NCI-H1105 (cell line): Measurements from ENCODE around the gene BCL11B.

Experiments
- DNase-seq: peaks from one replicate; lab custom pipeline; 2025; lab: John Stamatoyannopoulos, UW

BCL11B gene

GRCh38 chr14:99254328-99255009 is 17.5 kb downstream of the BCL11B start:
- no peak for DNase-seq

GRCh38 chr14:99253890-99254289 is 18.1 kb downstream of the BCL11B start:
- DNase-seq: no peak

- DNase-seq: no peak
Observed at GRCh38 chr14:99252940-99253868, 18.8 kb downstream of the BCL11B start.

- DNase-seq: no peak
Observed at GRCh38 chr14:99252443-99252939, 19.5 kb downstream of the BCL11B start.

GRCh38 chr14:99251721-99252120 is 20.3 kb downstream of the BCL11B start:
- no peak for DNase-seq

GRCh38 chr14:99250636-99251208 is 21.3 kb downstream of the BCL11B start:
- no peak for DNase-seq

GRCh38 chr14:99249389-99249788 is 22.6 kb downstream of the BCL11B start:
- no peak for DNase-seq

- DNase-seq: no peak
Observed at GRCh38 chr14:99248761-99249171, 23.2 kb downstream of the BCL11B start.

- no peak for DNase-seq
Observed at GRCh38 chr14:99247772-99248171, 24.2 kb downstream of the BCL11B start.

- no peak for DNase-seq
Observed at GRCh38 chr14:99247101-99247729, 24.8 kb downstream of the BCL11B start.

GRCh38 chr14:99246536-99247097 is 25.4 kb downstream of the BCL11B start:
- no peak for DNase-seq

GRCh38 chr14:99245564-99246511 is 26.2 kb downstream of the BCL11B start:
- no peak for DNase-seq

- no peak for DNase-seq
Observed at GRCh38 chr14:99244941-99245563, 26.9 kb downstream of the BCL11B start.

GRCh38 chr14:99244367-99244901 is 27.6 kb downstream of the BCL11B start:
- DNase-seq: no peak

- no peak for DNase-seq
Observed at GRCh38 chr14:99242816-99243721, 28.9 kb downstream of the BCL11B start.

GRCh38 chr14:99242238-99242637 is 29.8 kb downstream of the BCL11B start:
- no peak for DNase-seq

- DNase-seq: no peak
Observed at GRCh38 chr14:99241325-99242010, 30.5 kb downstream of the BCL11B start.

- no peak for DNase-seq
Observed at GRCh38 chr14:99240627-99241324, 31.2 kb downstream of the BCL11B start.
